Endodermal cell (in vitro differentiated cells): ENCODE results near the gene OOSP2. TPM values are rescaled to one million over a fixed set of nuclear protein-coding genes. Genes with fewer than 3 reads are reported as not detected.
"Not testable (repeated sequence)": the region's sequence is repeated elsewhere in the genome, so short reads cannot be mapped to it uniquely, and the experiment has no call there.

Source experiments
- DNase-seq: peaks from one replicate; pipeline ENCODE4 v3.0.0-alpha.2; 2017
- H3K27ac ChIP-seq: 2 replicates; pipeline ENCODE4 v1.5.1; 2013; ENCODE audit warnings: mild to moderate bottlenecking, low read depth, low read length, moderate library complexity
- H3K27me3 ChIP-seq: 2 replicates; pipeline ENCODE4 v1.6.1; 2013; ENCODE audit warnings: mild to moderate bottlenecking, low read length, moderate library complexity; ENCODE audit not compliant: insufficient read depth, control insufficient read depth, poor library complexity, severe bottlenecking
- H3K36me3 ChIP-seq: 2 replicates; pipeline ENCODE4 v1.7.0; 2013; ENCODE audit warnings: mild to moderate bottlenecking, low read length, moderate library complexity; ENCODE audit not compliant: control insufficient read depth, insufficient read depth
- H3K4me1 ChIP-seq: one replicate; pipeline ENCODE4 v1.7.0; 2013; ENCODE audit warnings: low read length; ENCODE audit not compliant: control insufficient read depth, insufficient read depth
- H3K4me3 ChIP-seq: 2 replicates; pipeline ENCODE4 v1.5.1; 2013; ENCODE audit warnings: mild to moderate bottlenecking, low read length, moderate library complexity
- H3K9ac ChIP-seq: 2 replicates; pipeline ENCODE4 v1.6.1; 2013; ENCODE audit warnings: mild to moderate bottlenecking, low read length, moderate library complexity; ENCODE audit not compliant: poor library complexity, severe bottlenecking; ENCODE audit errors: extremely low read depth
- H3K9me3 ChIP-seq: 2 replicates; pipeline ENCODE4 v1.6.1; 2013; ENCODE audit warnings: mild to moderate bottlenecking, low read length, moderate library complexity; ENCODE audit not compliant: control insufficient read depth
- H3K27ac Mint-ChIP-seq: 2 replicates; pipeline ENCODE4 v1.8.0; 2020; ENCODE audit warnings: mixed read lengths
- H3K27me3 Mint-ChIP-seq: 2 replicates; pipeline ENCODE4 v1.8.0; 2021; ENCODE audit warnings: mild to moderate bottlenecking, mixed read lengths; ENCODE audit not compliant: insufficient read depth
- H3K36me3 Mint-ChIP-seq: 2 replicates; pipeline ENCODE4 v1.8.0; 2020; ENCODE audit warnings: low read depth, mixed read lengths
- H3K4me1 Mint-ChIP-seq: 2 replicates; pipeline ENCODE4 v1.8.0; 2020; ENCODE audit warnings: mixed read lengths
- H3K4me3 Mint-ChIP-seq: 2 replicates; pipeline ENCODE4 v1.8.0; 2020; ENCODE audit warnings: mild to moderate bottlenecking, moderate library complexity, mixed read lengths
- H3K9me3 Mint-ChIP-seq: 2 replicates; pipeline ENCODE4 v1.8.0; 2020; ENCODE audit warnings: mild to moderate bottlenecking, mixed read lengths
- WGBS, 2 experiments: methylation state at CpG; one replicate each; pipeline versions ENCODE4 v1.1.5 to v1.1.7; 2013; ENCODE audit warnings: missing lambda C conversion rate in 2 of 2, mixed read lengths in 1 of 2; ENCODE audit not compliant: insufficient coverage in 1 of 2, insufficient read length in 1 of 2; 5-methylcytosine and 5-hydroxymethylcytosine counted together
- total RNA-seq, 2 donors: library from RNA; stranded (reverse); fragmentation: NEBNext Ultra II Directional in 1 of 2; extraction: Animal tissue kit (Norgen Biotek cat#: 25700) in 1 of 2; gene quantifications; 2 replicates in 1 of 2; 3 replicates in 1 of 2; pipeline ENCODE4 v1.2.1, GENCODE V29; 2021
- TF ChIP-seq, protein P1 (sequence below): fragments of 200-600 bp; sonication (generic); conservative IDR thresholded peaks from 2 replicates; pipeline ENCODE4 v1.5.0; 2021; ENCODE audit warnings: antibody characterized with exemption, mild to moderate bottlenecking

Gene OOSP2
- total RNA-seq, 2 donors from 2014 or later = not detected

DNA sequence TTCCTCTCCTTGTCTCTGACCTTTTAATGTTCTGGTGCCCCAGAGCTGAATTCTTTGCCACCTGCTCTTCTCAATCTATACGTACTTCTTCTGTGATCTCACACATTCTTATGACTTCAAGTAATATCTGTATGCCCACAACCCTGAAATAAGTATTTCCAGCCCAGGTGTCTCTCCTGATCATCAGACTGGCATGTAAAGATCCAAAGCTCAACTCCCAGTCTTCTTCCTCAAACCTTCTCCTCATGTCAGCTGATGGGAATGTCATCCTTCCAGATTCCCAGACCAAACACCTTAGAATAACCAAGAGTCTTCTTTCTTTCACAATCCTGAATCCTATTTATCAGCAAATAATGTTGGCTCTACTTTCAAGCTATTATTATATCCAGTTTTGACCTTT is 25.6 kb downstream of the OOSP2 start:
- Mint-ChIP-seq H3K4me3 (no peak overlapping the region), H3K27me3 (no peaks in the 10 kb centered on the region), H3K4me1 (no peaks in the 10 kb centered on the region), H3K27ac (no peak overlapping the region), H3K36me3 (no peaks in the 10 kb centered on the region), H3K9me3 (peaks cover 2% of the 10 kb centered on the region)
- TF ChIP-seq, protein P1, sequence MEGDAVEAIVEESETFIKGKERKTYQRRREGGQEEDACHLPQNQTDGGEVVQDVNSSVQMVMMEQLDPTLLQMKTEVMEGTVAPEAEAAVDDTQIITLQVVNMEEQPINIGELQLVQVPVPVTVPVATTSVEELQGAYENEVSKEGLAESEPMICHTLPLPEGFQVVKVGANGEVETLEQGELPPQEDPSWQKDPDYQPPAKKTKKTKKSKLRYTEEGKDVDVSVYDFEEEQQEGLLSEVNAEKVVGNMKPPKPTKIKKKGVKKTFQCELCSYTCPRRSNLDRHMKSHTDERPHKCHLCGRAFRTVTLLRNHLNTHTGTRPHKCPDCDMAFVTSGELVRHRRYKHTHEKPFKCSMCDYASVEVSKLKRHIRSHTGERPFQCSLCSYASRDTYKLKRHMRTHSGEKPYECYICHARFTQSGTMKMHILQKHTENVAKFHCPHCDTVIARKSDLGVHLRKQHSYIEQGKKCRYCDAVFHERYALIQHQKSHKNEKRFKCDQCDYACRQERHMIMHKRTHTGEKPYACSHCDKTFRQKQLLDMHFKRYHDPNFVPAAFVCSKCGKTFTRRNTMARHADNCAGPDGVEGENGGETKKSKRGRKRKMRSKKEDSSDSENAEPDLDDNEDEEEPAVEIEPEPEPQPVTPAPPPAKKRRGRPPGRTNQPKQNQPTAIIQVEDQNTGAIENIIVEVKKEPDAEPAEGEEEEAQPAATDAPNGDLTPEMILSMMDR = no peak
- DNase-seq = no peak
- no peaks in the 10 kb centered on the region for H3K36me3 ChIP-seq
- no peak overlapping the region for H3K9ac ChIP-seq
- no peaks in the 10 kb centered on the region for H3K9me3 ChIP-seq
- H3K4me3 ChIP-seq = no peak overlapping the region
- H3K27me3 ChIP-seq = no peaks in the 10 kb centered on the region
- H3K4me1 ChIP-seq = no peaks in the 10 kb centered on the region
- WGBS, 2 experiments = 81 to 100% methylated on average over 1 of the region's 1 CpG
- H3K27ac ChIP-seq = no peak overlapping the region

DNA sequence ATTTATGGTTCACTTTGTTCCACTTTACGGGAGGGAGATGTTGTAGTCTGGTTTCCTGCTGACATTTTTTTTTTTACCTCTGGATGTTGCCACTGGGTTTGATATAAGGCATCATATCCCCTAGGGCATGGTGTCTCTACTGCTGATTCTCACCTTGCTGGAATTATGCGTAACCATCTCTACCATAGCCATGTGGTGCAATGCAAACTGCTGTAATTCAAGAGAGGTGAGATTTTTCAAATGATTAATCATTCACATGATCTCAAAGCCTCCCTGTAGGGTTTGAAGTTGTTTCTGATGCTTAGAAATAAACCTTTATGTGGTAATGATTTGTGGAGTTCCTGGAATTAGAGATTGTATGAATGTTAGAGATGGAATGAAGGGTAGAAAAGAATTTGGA is 29.2 kb downstream of the OOSP2 start:
- Mint-ChIP-seq H3K27me3 (no peaks in the 10 kb centered on the region), H3K27ac (no peak overlapping the region), H3K4me3 (no peak overlapping the region), H3K9me3 (peaks cover 11% of the 10 kb centered on the region), H3K36me3 (no peaks in the 10 kb centered on the region), H3K4me1 (no peaks in the 10 kb centered on the region)
- TF ChIP-seq, protein P1 = no peak
- no peak for DNase-seq
- Histone ChIP-seq H3K4me3 (no peak overlapping the region), H3K27ac (no peak overlapping the region), H3K9ac (no peak overlapping the region), H3K4me1 (no peaks in the 10 kb centered on the region), H3K9me3 (no peaks in the 10 kb centered on the region), H3K36me3 (no peaks in the 10 kb centered on the region), H3K27me3 (no peaks in the 10 kb centered on the region)
- 97% methylated on average over 2 of the region's 2 CpGs; no CpG with 5 or more reads in 1 of the 2 experiments for WGBS, 2 experiments

DNA sequence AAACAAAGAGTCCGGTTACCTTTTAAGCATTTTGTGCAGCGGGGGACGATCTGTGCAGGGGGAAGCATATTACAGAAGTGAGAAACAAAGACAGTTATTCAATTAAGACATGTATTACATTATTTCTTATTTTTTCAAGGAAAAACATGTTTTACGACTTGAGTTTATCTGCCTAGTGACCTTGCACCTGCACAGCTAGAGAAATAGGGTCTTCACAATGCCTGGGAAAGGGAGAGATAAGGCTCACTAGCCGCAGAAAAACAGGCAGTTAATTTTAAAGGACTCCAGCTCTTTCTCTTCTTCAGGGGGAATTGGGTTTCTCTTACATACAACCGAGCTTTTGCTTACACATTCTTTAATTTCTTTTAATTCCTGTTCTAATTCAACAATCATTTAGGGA is 31.4 kb downstream of the OOSP2 start:
- H3K36me3 Mint-ChIP-seq, H3K4me3 Mint-ChIP-seq, H3K27ac Mint-ChIP-seq, H3K4me1 Mint-ChIP-seq, H3K36me3 ChIP-seq, H3K4me3 ChIP-seq, H3K27ac ChIP-seq, H3K27me3 ChIP-seq, H3K9me3 ChIP-seq, DNase-seq, H3K9ac ChIP-seq, H3K27me3 Mint-ChIP-seq, H3K4me1 ChIP-seq: not testable (repeated sequence)
- H3K9me3 Mint-ChIP-seq = peaks cover 11% of the 10 kb centered on the region
- 89 to 100% methylated on average over 2 to 6 of the region's 6 CpGs for WGBS, 2 experiments

DNA sequence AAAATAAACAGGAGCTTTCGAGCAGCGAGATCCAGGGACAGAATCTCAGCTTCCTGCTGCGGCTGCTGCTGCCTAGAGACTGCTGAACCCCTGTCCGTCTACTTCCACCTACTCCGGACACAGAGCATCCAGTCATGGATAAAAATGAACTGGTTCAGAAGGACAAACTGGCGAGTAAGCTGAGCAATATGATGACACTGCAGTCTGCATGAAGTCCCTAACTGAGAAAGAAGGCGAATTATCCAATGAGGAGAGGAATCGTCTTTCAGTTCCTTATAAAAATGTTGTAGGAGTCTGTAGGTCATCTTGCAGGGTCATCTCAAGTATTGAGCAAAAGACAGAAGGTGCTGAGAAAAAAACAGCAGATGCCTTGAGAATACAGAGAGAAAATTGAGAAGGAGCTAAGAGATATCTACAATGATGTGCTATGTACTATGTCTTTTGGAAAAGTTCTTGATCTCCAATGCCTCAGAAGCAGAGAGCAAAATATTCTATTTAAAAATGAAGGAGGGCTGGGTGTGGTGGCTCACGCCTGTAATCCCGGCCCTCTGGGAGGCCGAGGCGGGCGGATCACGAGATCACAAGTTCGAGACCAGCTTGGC is 37.1 kb downstream of the OOSP2 start:
- TF ChIP-seq, protein P1 = no peak
- WGBS, 2 experiments = 86 to 88% methylated on average over 11 to 15 of the region's 15 CpGs
- H3K36me3 Mint-ChIP-seq = no peaks in the 10 kb centered on the region
- no peak overlapping the region for H3K4me3 Mint-ChIP-seq
- no peak overlapping the region for H3K27ac ChIP-seq
- H3K9me3 Mint-ChIP-seq = peaks cover 9% of the 10 kb centered on the region
- no peaks in the 10 kb centered on the region for H3K27me3 Mint-ChIP-seq
- peaks cover 5% of the 10 kb centered on the region for H3K4me1 Mint-ChIP-seq
- H3K36me3 ChIP-seq = no peaks in the 10 kb centered on the region
- H3K4me1 ChIP-seq = no peaks in the 10 kb centered on the region
- no peak overlapping the region for H3K4me3 ChIP-seq
- peaks cover 6% of the 10 kb centered on the region for H3K9me3 ChIP-seq
- H3K9ac ChIP-seq = no peak overlapping the region
- no peak overlapping the region for H3K27ac Mint-ChIP-seq
- no peak for DNase-seq
- no peaks in the 10 kb centered on the region for H3K27me3 ChIP-seq
